Measurements from ENCODE around the gene NAALADL2. TPM values are rescaled to one million over a fixed set of nuclear protein-coding genes. Genes with fewer than 3 reads are reported as not detected.
A peak's percentile ranks its signal among the peaks of the same experiment; 100 is the strongest.

The NAALADL2 gene
- total RNA-seq, 1 donor from 2014 or later = 11.5 TPM

GRCh38 chr3:174858353-174858752 lies 781 bp upstream of the NAALADL2 start:
- Mint-ChIP-seq H3K36me3 (no peaks in the 10 kb centered on the region), H3K4me3 (no peak overlapping the region), H3K27me3 (ENCODE audit: insufficient read depth, low read depth) (peaks cover 2% of the 10 kb centered on the region), H3K9me3 (no peaks in the 10 kb centered on the region), H3K27ac (no peak overlapping the region), H3K4me1 (no peaks in the 10 kb centered on the region)
- Histone ChIP-seq H3K4me1 (no peaks in the 10 kb centered on the region), H3K79me2 (ENCODE audit: low read depth) (no peaks in the 10 kb centered on the region), H3K9me3 (ENCODE audit: low read depth) (no peaks in the 10 kb centered on the region), H4K20me1 (ENCODE audit: low read depth) (no peaks in the 10 kb centered on the region), H3K27me3 (no peaks in the 10 kb centered on the region), H3F3A (ENCODE audit: low read depth) (no peaks in the 10 kb centered on the region), H3K4me3 (no peak overlapping the region), H3K4me2 (no peak overlapping the region), H2AFZ (replicated peaks) (no peak overlapping the region), H3K9ac (no peak overlapping the region), H3K27ac (no peak overlapping the region), H3K36me3 (no peaks in the 10 kb centered on the region)
- TF ChIP-seq EZH2 (IDR thresholded peaks at IDR 0.05) = no peak
- no peak for TF ChIP-seq EZH2phosphoT487 (IDR thresholded peaks at IDR 0.05)
- no peak for DNase-seq (ENCODE audit: low spot score)

- H4K20me1 ChIP-seq (ENCODE audit: low read depth) = no peaks in the 10 kb centered on the region
- DNase-seq (ENCODE audit: low spot score) = no peak
- Mint-ChIP-seq H3K9me3 (no peaks in the 10 kb centered on the region), H3K27me3 (ENCODE audit: insufficient read depth, low read depth) (peaks cover 2% of the 10 kb centered on the region), H3K27ac (no peak overlapping the region), H3K4me3 (no peak overlapping the region), H3K4me1 (no peaks in the 10 kb centered on the region), H3K36me3 (no peaks in the 10 kb centered on the region)
- H3K36me3 ChIP-seq = no peaks in the 10 kb centered on the region
- H3K9ac ChIP-seq = no peak overlapping the region
- H3K4me3 ChIP-seq = no peak overlapping the region
- no peaks in the 10 kb centered on the region for H3K27me3 ChIP-seq
- no peaks in the 10 kb centered on the region for H3K79me2 ChIP-seq (ENCODE audit: low read depth)
- TF ChIP-seq CTCF (IDR thresholded peaks at IDR 0.05) = no peak
- no peak for TF ChIP-seq EZH2 (IDR thresholded peaks at IDR 0.05)
- TF ChIP-seq EZH2phosphoT487 (IDR thresholded peaks at IDR 0.05) = no peak
- no peaks in the 10 kb centered on the region for H3F3A ChIP-seq (ENCODE audit: low read depth)
- no peak overlapping the region for H2AFZ ChIP-seq (replicated peaks)
- no peak overlapping the region for H3K4me2 ChIP-seq
- H3K9me3 ChIP-seq (ENCODE audit: low read depth) = no peaks in the 10 kb centered on the region
- H3K27ac ChIP-seq = no peak overlapping the region
- H3K4me1 ChIP-seq = peaks cover 2% of the 10 kb centered on the region
These were observed 622 bp downstream of the NAALADL2 start for GRCh38 chr3:174859756-174860155.

GRCh38 chr3:174862101-174862500 lies 3.0 kb downstream of the NAALADL2 start:
- no peaks in the 10 kb centered on the region for H3K9me3 ChIP-seq (ENCODE audit: low read depth)
- Mint-ChIP-seq H3K27me3 (ENCODE audit: insufficient read depth, low read depth) (peaks cover 2% of the 10 kb centered on the region), H3K4me1 (peaks cover 4% of the 10 kb centered on the region), H3K9me3 (no peaks in the 10 kb centered on the region), H3K36me3 (no peaks in the 10 kb centered on the region), H3K27ac (no peak overlapping the region), H3K4me3 (no peak overlapping the region)
- H4K20me1 ChIP-seq (ENCODE audit: low read depth) = no peaks in the 10 kb centered on the region
- no peaks in the 10 kb centered on the region for H3F3A ChIP-seq (ENCODE audit: low read depth)
- H2AFZ ChIP-seq (replicated peaks) = no peak overlapping the region
- H3K79me2 ChIP-seq (ENCODE audit: low read depth) = no peaks in the 10 kb centered on the region
- no peak for TF ChIP-seq EZH2 (IDR thresholded peaks at IDR 0.05)
- peak; percentile 42 for TF ChIP-seq CTCF (IDR thresholded peaks at IDR 0.05)
- TF ChIP-seq EZH2phosphoT487 (IDR thresholded peaks at IDR 0.05) = no peak
- no peak overlapping the region for H3K9ac ChIP-seq
- H3K27ac ChIP-seq = no peak overlapping the region
- no peaks in the 10 kb centered on the region for H3K36me3 ChIP-seq
- no peak overlapping the region for H3K4me3 ChIP-seq
- H3K4me1 ChIP-seq = peaks cover 10% of the 10 kb centered on the region
- DNase-seq (ENCODE audit: low spot score) = peak; percentile 25
- H3K4me2 ChIP-seq = no peak overlapping the region
- H3K27me3 ChIP-seq = no peaks in the 10 kb centered on the region

- no peaks in the 10 kb centered on the region for H4K20me1 ChIP-seq (ENCODE audit: low read depth)
- H3K36me3 ChIP-seq = no peaks in the 10 kb centered on the region
- no peaks in the 10 kb centered on the region for H3K27me3 ChIP-seq
- Mint-ChIP-seq H3K27ac (no peak overlapping the region), H3K4me1 (peaks cover 4% of the 10 kb centered on the region), H3K27me3 (ENCODE audit: insufficient read depth, low read depth) (peaks cover 2% of the 10 kb centered on the region), H3K9me3 (no peaks in the 10 kb centered on the region), H3K36me3 (no peaks in the 10 kb centered on the region), H3K4me3 (no peak overlapping the region)
- no peaks in the 10 kb centered on the region for H3K9me3 ChIP-seq (ENCODE audit: low read depth)
- no peak overlapping the region for H3K4me3 ChIP-seq
- H3K27ac ChIP-seq = no peak overlapping the region
- no peak overlapping the region for H3K4me2 ChIP-seq
- no peaks in the 10 kb centered on the region for H3K79me2 ChIP-seq (ENCODE audit: low read depth)
- no peak overlapping the region for H2AFZ ChIP-seq (replicated peaks)
- no peaks in the 10 kb centered on the region for H3F3A ChIP-seq (ENCODE audit: low read depth)
- TF ChIP-seq EZH2 (IDR thresholded peaks at IDR 0.05) (no peak), CTCF (IDR thresholded peaks at IDR 0.05) (no peak), EZH2phosphoT487 (IDR thresholded peaks at IDR 0.05) (no peak)
- H3K9ac ChIP-seq = no peak overlapping the region
- H3K4me1 ChIP-seq = peaks cover 10% of the 10 kb centered on the region
- DNase-seq (ENCODE audit: low spot score) = no peak
These were observed 3.5 kb downstream of the NAALADL2 start for GRCh38 chr3:174862666-174863065.

Measured in neural progenitor cell (in vitro differentiated cells).